Skeletal muscle tissue (tissue), 4 donors: ENCODE data around the gene TRAPPC13. TPM values are rescaled to one million over a fixed set of nuclear protein-coding genes. Genes with fewer than 3 reads are reported as not detected.
A peak's percentile ranks its signal among the peaks of the same experiment; 100 is the strongest.
"Not testable (repeated sequence)": the region's sequence is repeated elsewhere in the genome, so short reads cannot be mapped to it uniquely, and the experiment has no call there.

Experiments
- H3K27ac ChIP-seq: one replicate; pipeline ENCODE4 v1.7.0; 2013; ENCODE audit warnings: mild to moderate bottlenecking, low read depth, low read length, inconsistent platforms
- H3K27me3 ChIP-seq, 3 donors: one replicate each; pipeline ENCODE4 v1.7.0; 2013; ENCODE audit warnings: low read length in 3 of 3; ENCODE audit not compliant: control insufficient read depth in 3 of 3, insufficient read depth in 3 of 3
- H3K36me3 ChIP-seq, 3 donors: one replicate each; pipeline ENCODE4 v1.7.0; 2013; ENCODE audit warnings: low read length in 3 of 3; ENCODE audit not compliant: control insufficient read depth in 3 of 3, insufficient read depth in 3 of 3
- H3K4me1 ChIP-seq, 3 donors: one replicate each; pipeline ENCODE4 v1.7.0; 2013; ENCODE audit warnings: low read length in 3 of 3, mild to moderate bottlenecking in 3 of 3; ENCODE audit not compliant: control insufficient read depth in 3 of 3, insufficient read depth in 3 of 3
- H3K4me3 ChIP-seq, 3 donors: one replicate each; pipeline ENCODE4 v1.7.0; 2013; ENCODE audit warnings: low read length in 3 of 3
- H3K9ac ChIP-seq, 3 donors: one replicate each; pipeline ENCODE4 v1.7.0; 2013; ENCODE audit warnings: low read length in 3 of 3, mild to moderate bottlenecking in 3 of 3, moderate library complexity in 2 of 3, low read depth in 1 of 3
- H3K9me3 ChIP-seq, 3 donors: one replicate each; pipeline ENCODE4 v1.7.0; 2013; ENCODE audit warnings: low read length in 3 of 3; ENCODE audit not compliant: control insufficient read depth in 3 of 3
- total RNA-seq: library from RNA; depleted of rRNA; stranded (reverse); fragments of >200 nt; gene quantifications from one replicate; pipeline ENCODE4 v1.2.3, GENCODE V29; 2014
- donor health status: Osteomylitis.

The TRAPPC13 gene
- total RNA-seq, 1 donor from 2014 or later, result 17.2 TPM

DNA sequence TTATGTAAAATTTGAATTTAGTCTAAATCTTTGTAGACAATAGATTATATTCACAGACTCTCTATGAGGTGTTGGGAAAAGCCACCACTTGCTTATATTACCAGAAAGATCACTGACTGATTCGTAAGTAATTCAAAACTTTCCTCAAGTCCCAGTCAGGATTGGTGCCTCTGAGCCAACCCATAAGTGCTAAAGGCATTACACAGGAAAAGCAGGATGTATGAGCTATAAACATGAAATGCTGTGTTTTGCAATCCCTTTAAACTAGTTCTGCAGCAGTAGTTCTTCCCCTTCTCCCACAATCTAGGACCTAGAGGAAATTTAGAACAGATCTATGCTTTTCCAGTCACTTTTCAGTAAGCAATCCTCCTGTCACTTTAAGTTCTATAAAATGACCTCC, 48.0 kb downstream of the TRAPPC13 start:
- no peak overlapping the region for H3K27ac ChIP-seq
- H3K27me3 ChIP-seq, result no peaks in the 10 kb centered on the region
- H3K4me3 ChIP-seq, result no peak overlapping the region
- no peaks in the 10 kb centered on the region for H3K4me1 ChIP-seq
- no peak overlapping the region for H3K9ac ChIP-seq
- H3K36me3 ChIP-seq, result peaks cover 0 to 13% (median 4%) of the 10 kb centered on the region in 3 donors
- H3K9me3 ChIP-seq, result no peaks in the 10 kb centered on the region

DNA sequence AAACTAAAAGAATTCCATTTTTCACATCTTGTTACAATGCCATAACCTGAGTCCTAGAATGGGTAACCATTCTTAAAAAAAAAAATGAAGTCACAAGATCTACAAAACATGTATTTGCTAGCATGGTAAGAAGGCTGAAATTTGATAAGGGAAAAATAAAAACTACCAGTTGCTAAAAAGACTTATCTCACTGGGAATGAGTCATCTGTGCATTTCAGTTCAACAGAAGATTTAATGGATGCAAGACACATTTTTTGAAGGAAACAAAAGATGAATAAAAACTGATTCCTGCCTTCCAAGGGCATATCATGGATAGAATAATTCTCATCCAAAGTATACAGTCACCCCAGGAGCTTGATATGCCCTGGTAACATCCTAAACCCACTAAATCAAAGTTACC, 49.9 kb downstream of the TRAPPC13 start:
- no peak overlapping the region for H3K4me3 ChIP-seq
- H3K27ac ChIP-seq, result no peak overlapping the region
- no peaks in the 10 kb centered on the region for H3K27me3 ChIP-seq
- no peaks in the 10 kb centered on the region for H3K4me1 ChIP-seq
- H3K9me3 ChIP-seq, result no peaks in the 10 kb centered on the region
- peaks cover 0 to 15% (median 1%) of the 10 kb centered on the region in 3 donors for H3K36me3 ChIP-seq
- no peak overlapping the region for H3K9ac ChIP-seq

DNA sequence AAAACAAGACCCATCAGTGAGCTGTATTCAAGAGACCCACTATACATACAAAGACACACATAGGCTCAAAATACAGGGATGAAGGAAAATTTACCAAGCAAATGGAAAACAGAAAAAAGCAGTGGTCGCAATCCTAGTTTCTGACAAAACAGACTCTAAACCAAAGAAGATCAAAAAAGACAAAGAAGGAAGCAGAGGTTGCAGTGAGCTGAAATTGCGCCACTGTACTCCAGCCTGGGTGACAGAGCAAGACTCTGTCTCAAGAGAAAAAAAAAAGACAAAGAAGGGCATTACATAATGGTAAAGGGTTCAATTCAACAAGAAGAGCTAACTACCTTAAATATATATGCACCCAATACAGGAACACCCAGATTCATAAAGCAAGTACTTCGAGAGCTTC, 51.2 kb downstream of the TRAPPC13 start:
- not testable (repeated sequence) for H3K4me3 ChIP-seq
- peaks cover 0 to 17% (median 2%) of the 10 kb centered on the region in 3 donors for H3K36me3 ChIP-seq

DNA sequence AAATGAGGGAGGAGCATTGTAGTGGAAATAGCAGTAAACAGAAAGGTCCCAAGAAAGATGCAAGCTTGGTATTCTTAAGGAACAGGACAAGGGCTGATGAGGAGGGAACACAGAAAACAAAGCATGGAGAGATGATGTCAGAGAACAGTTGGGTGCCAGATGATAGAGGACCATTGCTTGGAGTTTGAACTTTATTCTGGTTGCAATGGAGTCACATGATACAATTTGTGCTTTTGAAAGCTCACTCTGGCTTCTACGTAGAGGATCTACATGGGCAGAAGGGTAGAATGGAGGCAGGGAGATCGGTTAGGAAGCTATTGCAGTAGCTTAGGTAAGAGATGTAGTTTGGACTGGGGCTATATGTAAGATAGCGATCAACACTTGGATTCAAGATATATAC, 57.3 kb downstream of the TRAPPC13 start:
- Histone ChIP-seq H3K9me3 (no peaks in the 10 kb centered on the region), H3K9ac (no peak overlapping the region), H3K27me3 (no peaks in the 10 kb centered on the region), H3K4me1 (no peaks in the 10 kb centered on the region), H3K4me3 (no peak overlapping the region), H3K27ac (no peak overlapping the region), H3K36me3 (peaks cover 5 to 25% (median 7%) of the 10 kb centered on the region in 3 donors)

More for the DNA sequence above, 51.2 kb downstream of the TRAPPC13 start:
- H3K27me3 ChIP-seq, H3K27ac ChIP-seq, H3K9ac ChIP-seq, H3K4me1 ChIP-seq, H3K9me3 ChIP-seq: not testable (repeated sequence)

DNA sequence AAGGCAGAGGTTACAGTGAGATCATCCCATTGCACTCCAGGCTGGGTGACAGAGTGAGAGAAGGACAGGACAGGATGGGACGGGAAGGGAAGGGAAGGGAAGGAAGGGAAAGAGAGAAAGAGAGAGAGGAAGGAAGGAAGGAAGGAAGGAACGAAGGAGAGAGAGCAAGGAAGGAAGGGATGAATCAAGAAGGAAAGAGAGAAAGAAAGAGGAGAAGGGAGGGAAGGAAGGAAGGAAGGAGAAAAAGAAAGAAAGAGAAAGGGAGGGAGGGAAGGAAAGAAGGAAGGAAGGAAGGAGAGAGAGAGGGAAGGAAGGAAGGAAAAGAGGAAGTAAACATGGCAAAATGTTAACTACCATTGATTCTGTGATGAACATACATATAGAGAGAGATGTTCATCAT, 68.3 kb downstream of the TRAPPC13 start:
- H3K4me1 ChIP-seq, result peaks cover 3 to 10% (median 7%) of the 10 kb centered on the region in 3 donors
- H3K9me3 ChIP-seq, result no peaks in the 10 kb centered on the region
- no peak overlapping the region for H3K9ac ChIP-seq
- H3K4me3 ChIP-seq, result no peak overlapping the region
- no peaks in the 10 kb centered on the region for H3K27me3 ChIP-seq
- no peaks in the 10 kb centered on the region for H3K36me3 ChIP-seq
- no peak overlapping the region for H3K27ac ChIP-seq

DNA sequence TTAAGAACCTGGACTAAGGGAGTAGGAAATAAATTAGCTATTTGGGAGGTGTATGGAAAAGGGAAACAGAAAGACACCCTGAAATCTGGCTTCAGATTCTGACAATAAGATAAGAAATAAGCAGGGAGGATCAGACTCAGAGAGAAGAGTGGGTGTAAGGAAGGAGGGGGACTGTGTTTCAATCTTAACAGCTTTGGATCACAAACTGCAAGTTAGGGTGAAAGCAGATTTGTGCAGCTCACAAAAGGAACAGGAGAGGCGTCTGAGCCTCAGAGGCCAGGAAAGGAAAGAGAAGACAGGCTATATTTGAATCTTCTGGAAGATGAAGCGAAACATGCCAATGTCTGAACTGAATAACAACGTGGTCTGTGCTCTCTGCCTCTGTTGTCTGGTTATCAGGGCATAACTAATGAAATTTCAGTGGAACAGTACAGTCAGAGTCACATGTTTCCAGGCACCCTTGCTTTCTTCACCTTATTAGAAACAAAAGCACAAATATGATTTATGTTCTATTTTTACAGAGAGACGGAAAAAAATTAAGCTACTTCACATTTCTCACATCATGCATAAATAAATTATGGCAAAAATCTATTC, 70.4 kb downstream of the TRAPPC13 start:
- no peak overlapping the region for H3K4me3 ChIP-seq
- no peaks in the 10 kb centered on the region for H3K27me3 ChIP-seq
- peaks cover 0 to 2% (median 0%) of the 10 kb centered on the region in 3 donors for H3K36me3 ChIP-seq
- peaks cover 3 to 10% (median 7%) of the 10 kb centered on the region in 3 donors for H3K4me1 ChIP-seq
- no peak overlapping the region for H3K27ac ChIP-seq
- no peak overlapping the region for H3K9ac ChIP-seq
- H3K9me3 ChIP-seq, result no peaks in the 10 kb centered on the region

DNA sequence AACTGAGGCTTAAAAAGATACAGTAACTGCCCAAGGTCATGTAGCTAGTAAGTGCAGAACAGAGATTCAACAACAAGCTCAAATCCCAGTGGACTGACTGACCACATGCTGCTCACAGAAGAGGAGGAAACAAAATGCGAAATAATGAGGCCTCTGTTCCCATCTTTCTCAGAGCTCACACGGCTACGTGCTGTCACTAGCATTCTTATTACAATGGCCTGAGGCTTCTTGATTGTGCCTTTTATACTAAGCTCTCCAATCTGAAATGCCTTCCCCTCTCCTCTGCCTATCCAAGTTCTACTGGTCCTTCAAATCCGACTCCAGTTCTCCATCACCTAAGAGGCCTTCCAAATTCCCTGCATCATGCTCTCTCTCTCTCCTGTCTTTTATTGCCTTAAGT, 71.1 kb downstream of the TRAPPC13 start:
- Histone ChIP-seq H3K27ac (no peak overlapping the region), H3K9ac (no peak overlapping the region), H3K4me1 (peaks cover 3 to 10% (median 7%) of the 10 kb centered on the region in 3 donors), H3K4me3 (no peak overlapping the region), H3K27me3 (no peaks in the 10 kb centered on the region), H3K36me3 (peaks cover 0 to 2% (median 0%) of the 10 kb centered on the region in 3 donors), H3K9me3 (no peaks in the 10 kb centered on the region)

DNA sequence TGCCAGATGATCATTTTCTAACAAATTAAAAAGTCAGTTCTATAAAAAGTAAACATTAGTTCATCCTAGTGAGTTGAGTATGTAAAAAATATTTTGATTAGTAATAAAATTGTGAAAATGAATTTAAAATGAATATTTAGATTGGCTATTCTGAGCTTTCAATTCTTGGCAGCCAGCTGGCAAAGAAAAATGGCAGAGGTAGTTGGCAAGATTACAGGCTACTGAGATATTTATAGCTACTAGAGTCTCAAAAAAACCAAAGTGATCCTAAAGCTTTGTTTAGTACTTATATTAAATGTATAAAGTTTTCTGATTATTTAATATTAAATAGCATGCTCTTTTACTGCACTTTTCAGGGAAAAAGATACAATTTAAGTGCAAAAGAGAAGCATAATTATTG, 72.1 kb downstream of the TRAPPC13 start:
- Histone ChIP-seq H3K27me3 (no peaks in the 10 kb centered on the region), H3K27ac (no peak overlapping the region), H3K9ac (no peak overlapping the region), H3K4me1 (peaks cover 3 to 10% (median 7%) of the 10 kb centered on the region in 3 donors), H3K9me3 (no peaks in the 10 kb centered on the region), H3K36me3 (peaks cover 0 to 2% (median under 1%) of the 10 kb centered on the region in 3 donors), H3K4me3 (peak overlapping the region in 1 of 3 donors; percentile 38)

DNA sequence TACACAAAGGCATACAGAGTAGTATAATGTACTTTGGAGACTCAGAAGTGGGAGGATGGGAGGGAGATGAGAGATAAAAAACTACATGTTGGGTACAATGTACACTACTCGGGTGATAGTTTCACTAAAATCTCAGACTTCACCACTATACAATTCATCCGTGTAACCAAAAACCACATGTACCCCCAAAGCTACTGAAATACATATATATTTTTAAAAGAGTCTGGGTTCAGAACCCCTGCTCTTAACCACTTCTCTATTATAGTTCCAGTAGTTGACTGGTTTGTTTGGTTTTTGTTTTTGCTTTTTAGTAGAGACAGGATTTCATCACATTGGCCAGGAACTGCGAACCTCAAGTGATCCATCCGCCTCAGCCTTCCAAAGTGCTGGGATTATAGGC, 74.5 kb downstream of the TRAPPC13 start:
- peaks cover 0 to 12% (median 2%) of the 10 kb centered on the region in 3 donors for H3K36me3 ChIP-seq

DNA sequence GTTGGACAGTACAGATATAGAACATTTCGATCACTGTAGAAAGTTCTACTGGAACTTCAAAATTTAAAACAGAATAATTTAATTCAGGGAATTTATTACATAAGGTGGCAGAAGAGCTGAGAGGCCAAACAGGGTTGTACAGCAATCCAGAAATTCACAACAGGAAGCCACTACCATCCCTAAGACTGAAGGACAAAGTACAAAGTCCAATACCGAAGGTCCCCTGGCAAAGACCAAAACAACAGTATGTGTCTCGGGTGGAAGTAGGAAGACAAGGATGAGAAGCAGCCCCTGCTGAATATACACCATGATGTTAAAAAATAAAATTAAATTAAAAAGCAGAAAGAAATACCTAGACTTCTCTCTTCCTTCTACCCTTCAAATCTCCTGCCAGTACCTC, 77.2 kb downstream of the TRAPPC13 start:
- peaks cover 0 to 15% (median 2%) of the 10 kb centered on the region in 3 donors for H3K36me3 ChIP-seq
- H3K4me3 ChIP-seq, result no peak overlapping the region
- no peaks in the 10 kb centered on the region for H3K9me3 ChIP-seq
- no peaks in the 10 kb centered on the region for H3K27me3 ChIP-seq
- H3K9ac ChIP-seq, result no peak overlapping the region
- no peak overlapping the region for H3K27ac ChIP-seq
- H3K4me1 ChIP-seq, result peaks cover 0 to 1% (median 0%) of the 10 kb centered on the region in 3 donors

More for the DNA sequence above, 74.5 kb downstream of the TRAPPC13 start:
- Histone ChIP-seq H3K9ac (no peak overlapping the region), H3K4me3 (no peak overlapping the region), H3K27me3 (no peaks in the 10 kb centered on the region), H3K9me3 (no peaks in the 10 kb centered on the region), H3K4me1 (peaks cover 3 to 10% (median 7%) of the 10 kb centered on the region in 3 donors), H3K27ac (no peak overlapping the region)
